A673 (cell line): ENCODE measurements around the gene NCAPD2.
"Not testable (repeated sequence)": the region's sequence is repeated elsewhere in the genome, so short reads cannot be mapped to it uniquely, and the experiment has no call there.

Source experiments
- CTCF ChIP-seq: fragments of 300-800, 200-600 bp; sonication (generic); conservative IDR thresholded peaks from 2 replicates; pipeline ENCODE4 v1.5.1; 2017; ENCODE audit warnings: low read depth, mild to moderate bottlenecking, antibody characterized with exemption, low read length, moderate library complexity, mixed read lengths
- EZH2 ChIP-seq: fragments of 200-600 bp; sonication (generic); IDR thresholded peaks from 2 replicates; pipeline ENCODE4 v1.6.1; 2017; ENCODE audit warnings: borderline replicate concordance, low read depth, mild to moderate bottlenecking, mixed read lengths, antibody characterized with exemption, low read length; ENCODE audit not compliant: poor library complexity, severe bottlenecking

- not testable (repeated sequence) for TF ChIP-seq CTCF, EZH2
Measured at GRCh38 chr12:6467571-6468282, 26.2 kb upstream of the NCAPD2 start.
